GM19397 (cell line): Measurements from ENCODE around the gene FLT3LG.
"Not testable (repeated sequence)": the region's sequence is repeated elsewhere in the genome, so short reads cannot be mapped to it uniquely, and the experiment has no call there.

Source experiments
- ATAC-seq: cut with Tn5 transposase; IDR thresholded peaks from one replicate; pipeline ENCODE4 v1.9.1; 2021; ENCODE audit warnings: mild to moderate bottlenecking, moderate library complexity; ENCODE audit not compliant: unreplicated experiment

Gene FLT3LG

DNA sequence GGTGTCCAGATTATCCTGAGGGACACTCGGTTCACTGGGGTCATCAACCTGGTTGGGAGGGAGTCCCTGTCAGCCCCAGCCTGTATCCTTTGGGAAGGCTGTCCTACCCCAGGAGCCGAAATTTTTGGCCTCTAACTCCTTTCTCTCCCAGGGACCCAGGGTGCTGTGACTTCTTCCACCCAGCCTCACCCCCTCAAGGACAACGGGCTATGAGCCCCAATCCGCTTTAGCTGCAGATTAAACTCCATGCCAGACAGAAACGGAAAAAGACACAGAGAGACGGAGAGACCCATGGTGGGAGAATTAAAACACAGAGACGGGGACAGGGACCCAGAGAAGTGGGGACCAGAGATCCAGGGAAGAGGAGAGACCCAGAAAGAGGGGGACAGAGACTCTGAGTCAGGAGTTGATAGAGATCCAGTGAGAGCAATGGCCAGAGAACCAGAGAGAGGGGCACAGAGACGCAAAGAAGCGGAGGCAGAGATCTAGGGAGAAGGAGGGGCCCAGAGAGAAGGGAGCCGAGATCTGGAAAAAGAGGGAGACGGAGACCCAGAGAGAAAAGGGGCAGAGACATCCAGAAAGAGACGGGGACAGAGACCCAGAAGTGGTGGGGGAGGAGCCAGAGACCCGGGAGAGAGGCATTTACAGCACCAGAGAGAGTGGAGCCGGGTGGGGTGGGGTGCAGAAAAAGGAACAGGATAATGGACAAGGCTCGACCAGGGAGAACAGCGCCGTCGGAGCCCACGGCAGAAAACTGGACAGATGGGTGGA is 33.4 kb upstream of the FLT3LG start:
- no peak for ATAC-seq

DNA sequence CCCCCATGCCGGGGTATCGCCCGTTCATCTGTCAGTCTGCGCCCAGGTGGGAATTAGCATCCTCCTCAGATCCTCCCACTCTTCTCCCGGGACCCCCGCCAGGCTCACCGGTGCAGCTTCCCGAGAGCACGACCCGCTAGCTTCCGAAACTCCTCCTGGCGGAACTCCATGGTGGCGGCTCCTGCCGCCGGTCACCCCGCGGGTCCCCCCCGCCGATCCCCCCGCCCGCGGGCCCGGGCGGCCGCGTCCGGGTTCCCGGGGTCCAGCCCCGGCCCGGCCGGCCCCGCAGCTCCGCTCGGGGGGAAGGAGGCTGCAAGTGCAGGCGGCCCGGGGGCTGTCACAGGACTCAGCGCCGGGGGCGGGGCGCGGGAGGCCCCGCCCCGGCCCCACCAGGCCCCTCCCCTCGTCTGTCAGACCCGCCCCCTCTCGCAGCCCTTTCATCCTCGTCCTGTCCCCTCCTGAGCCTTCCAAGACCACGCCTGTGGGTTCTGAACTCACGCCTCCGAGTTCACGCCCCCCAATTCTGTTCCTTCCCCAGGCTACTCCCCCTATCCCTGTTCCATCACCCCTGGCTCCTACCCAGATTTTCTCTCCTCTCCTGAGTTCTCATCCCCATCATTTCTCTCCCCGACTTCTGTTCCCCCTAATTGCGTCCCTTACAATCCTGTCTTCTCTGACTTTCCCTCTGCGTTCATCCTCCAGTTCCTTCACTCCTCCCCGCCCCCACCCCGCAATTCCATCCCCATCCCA is 32.6 kb upstream of the FLT3LG start, which contains the start of gene SLC17A7:
SLC17A7 (minus strand) TSS at position 318 of the 750 bp plus-strand sequence; CDS start at position 170, 148 bp downstream.
- ATAC-seq = no peak

DNA sequence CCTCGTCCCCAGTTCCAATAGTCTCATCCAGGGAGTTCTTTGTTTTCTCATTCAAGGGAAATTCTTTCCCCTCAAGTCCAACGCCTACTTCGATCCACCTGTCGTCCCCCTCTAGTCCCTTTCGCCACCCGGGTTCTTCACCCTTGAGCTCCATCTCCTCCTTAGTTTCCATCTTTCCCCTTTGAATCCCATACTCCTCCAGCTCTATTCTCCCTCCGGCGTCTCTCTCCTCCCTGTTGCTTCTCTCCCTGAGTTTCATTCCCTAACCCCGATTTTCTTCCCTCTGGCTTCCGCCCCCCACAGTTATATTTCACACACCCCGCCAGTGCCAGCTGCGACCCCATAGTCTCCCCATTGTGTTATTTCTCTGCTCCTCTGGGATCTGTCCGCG is 32.1 kb upstream of the FLT3LG start:
- ATAC-seq = no peak

DNA sequence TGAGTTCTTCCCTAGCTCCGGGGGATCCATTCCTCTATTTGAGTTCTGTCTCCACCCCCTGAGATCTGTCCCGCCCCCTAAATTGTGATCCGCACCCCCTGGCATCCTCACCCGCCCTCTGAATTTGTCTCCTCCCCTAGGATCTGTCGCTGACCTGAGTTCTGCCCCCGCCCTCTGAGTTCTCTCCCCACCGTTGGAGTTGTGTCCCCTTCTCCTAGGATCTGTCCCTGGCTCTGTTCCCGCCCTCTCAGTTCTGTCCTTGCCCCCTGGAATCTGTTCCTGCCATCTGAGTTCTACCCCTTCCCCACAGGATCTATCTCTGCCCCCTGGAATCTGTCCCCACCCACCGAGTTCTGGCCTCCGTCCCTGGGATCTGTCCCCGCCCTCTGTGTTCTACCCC is 31.7 kb upstream of the FLT3LG start:
- no peak for ATAC-seq

DNA sequence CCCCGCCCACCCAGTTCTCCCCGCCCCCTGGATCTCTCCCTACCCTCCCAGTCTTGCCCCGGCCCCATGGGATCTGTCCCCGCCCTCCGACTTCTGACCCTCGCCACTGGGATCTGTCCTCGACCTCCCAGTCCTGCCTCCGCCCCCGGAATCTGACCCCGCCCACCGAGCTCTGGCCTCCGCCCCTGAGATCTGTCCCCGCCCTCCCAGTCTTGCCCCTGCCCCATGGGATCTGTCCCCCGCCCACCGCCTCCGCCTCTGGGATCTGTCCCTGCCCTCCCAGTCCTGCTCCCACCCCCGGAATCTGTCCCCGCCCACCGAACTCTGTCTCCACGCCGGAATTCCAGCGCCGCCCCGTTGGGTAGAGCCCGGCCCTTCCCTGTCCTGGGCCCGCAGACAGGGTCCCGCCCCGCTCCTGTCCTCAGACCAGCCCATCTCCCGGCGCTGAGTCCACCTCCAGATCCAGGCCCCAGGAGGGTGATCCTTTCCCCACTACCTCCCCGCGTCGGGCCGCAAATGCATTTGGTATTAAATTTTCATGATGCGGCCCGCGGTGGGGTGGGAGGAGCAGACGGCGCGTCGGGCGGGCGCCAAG is 31.1 kb upstream of the FLT3LG start:
- ATAC-seq = peak; percentile 10

DNA sequence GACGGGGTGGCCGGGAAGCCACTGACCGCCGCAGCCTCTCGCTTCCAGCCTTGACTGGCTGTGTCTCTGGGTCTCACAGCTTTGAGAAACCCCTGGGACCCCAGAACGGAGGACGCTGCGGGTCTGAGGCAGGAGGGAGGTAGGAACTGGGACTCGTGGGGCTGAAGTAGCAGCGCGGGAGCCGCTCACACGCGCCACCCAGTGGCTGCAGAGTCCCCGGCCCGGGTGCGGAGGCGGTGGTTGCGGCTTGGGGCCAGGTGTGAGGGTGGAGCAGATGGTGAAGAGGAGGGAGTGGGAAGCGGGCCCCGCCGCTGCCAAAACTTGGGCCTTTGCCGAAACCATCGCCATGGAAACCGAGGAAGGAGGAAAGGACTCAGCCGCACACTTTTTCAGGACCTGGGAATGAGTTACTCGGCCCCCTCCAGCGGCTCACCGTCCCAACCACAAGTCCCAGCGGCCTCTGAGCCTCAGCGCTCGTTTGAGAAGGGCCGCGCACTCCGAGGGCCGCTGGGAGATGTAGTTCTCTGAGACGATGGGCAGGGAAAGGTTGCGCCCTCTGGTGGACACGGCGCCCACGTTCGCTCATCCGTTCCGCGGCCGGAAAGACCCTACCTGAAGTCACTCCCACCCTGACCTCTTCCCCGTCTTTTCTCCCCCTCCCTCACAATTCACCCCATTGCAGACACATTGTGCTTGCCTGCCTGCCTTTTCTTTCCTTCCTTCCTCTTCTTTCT is 30.5 kb upstream of the FLT3LG start:
- peak; percentile 81 for ATAC-seq

DNA sequence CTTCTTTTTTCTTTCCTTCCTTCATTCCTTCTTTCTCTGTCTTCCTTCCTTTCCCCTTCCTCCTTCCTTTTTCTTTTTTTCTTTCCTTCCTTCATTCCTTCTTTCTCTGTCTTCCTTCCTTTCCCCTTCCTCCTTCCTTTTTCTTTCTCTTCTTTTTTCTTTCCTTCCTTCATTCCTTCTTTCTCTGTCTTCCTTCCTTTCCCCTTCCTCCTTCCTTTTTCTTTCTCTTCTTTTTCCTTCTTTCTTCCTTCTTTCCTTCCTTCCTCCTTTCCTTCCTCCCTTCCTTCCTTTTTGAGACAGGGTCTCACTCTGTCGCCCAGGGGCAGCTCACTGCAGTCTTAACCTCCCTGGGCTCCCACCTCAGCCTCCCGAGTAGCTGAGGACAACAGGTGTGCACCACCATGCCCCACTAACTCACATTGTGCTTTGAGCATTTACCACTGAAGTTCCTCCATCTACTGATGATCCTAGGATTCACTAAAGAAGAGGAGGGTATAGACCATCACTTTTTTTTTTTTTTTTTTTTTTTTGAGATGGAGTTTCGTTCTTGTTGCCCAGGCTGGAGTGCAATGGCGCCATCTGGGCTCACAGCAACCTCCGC is 29.8 kb upstream of the FLT3LG start:
- not testable (repeated sequence) for ATAC-seq

DNA sequence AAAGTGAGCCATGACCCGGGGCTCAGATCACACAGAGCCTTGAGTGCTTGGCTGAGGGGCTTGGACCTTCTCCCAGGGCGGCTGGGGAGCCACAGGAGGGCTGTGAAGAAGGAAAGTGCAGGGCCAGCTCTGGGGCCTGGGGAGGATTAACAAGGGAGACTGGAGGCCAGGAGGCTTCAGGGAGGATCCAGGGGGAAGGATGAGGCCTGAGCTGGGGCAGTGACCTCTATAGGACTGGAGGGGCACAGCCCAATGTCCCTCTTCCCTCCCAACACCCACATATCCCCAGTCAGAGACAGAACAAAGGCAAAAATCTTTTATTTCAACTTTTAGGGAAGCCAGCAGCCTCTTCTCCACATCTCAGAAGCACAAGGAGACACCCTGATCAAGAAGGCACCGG is 28.0 kb upstream of the FLT3LG start:
- no peak for ATAC-seq

DNA sequence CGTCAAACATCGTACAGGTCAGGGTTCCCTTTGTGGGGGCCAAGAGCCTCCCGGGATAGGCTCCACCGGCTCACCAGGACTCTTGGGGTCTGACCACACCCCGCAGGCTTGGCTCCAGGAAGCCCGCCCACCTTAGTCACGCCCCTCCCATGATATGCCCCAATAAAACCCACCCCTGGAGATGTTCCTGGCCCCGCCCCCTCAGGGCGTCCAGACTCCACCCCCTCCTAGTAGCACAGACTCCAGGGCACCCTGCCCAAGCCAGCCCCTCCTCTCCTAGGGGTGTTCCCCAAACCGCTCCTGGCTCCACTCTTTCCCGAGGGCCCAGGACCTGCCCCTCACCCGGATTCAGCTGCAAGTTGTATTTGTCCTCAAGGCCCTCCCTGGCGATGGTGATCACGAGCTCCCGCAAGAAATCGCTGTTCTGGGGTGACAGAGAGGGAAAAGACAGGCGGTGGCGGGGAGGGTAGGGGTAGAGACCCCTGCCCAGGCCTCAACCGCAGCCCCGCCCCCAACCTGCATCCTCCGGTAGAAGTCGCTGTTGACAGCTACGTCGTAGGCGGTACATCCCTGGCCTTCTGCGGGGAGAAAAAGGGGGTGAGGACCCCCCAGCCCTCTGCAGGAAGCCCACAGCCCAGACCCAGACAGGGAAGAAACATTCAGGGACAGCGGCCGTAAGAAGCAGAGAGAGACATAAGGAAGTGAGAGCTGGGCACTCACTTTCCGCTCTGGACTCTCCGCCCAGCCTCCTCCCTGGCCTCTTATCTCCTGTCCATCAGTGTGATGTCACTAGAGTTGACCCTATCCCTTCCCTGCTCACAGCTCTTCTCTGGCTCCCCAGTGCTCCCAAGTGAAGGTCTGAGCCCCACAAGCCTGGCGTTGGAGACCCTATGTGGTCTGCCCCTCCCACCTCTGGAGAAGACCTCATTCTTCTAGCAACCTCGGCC is 26.3 kb upstream of the FLT3LG start:
- ATAC-seq = no peak

DNA sequence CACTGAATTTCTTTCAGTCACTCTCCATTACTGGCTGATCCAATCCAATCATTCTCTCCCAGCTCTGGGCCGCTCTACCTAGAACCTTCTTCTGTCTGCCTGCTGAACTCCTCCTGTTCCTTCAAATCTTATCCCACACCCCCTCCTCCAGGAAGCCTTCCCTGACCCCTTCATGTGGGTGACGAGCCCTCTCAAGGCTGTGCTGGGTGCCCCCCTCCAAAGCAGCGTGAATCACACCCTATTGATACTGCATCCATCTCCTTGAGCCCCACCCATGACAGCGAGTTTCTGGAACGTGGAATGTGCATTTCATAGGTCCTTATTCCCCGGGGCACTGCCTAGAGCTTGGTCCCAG is 25.6 kb upstream of the FLT3LG start:
- ATAC-seq = no peak

DNA sequence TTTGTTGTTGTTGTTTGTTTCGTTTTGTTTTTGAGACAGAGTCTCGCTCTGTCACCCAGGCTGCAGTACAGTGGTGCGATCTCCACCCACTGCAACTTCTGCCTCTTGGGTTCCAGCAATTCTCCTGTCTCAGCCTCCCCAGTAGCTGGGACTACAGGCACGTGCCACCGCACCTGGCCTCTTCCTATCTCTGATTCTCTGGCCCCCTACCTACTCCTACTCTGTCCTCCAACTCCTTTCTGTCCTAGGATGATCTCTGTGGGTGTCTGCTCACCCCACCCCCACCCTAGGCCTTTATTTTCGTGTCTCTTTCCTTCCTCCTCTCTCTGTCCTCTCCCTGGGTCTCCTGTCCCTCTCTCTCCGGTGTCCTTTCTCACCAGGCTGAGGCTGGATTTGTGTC is 23.6 kb upstream of the FLT3LG start:
- ATAC-seq = no peak

DNA sequence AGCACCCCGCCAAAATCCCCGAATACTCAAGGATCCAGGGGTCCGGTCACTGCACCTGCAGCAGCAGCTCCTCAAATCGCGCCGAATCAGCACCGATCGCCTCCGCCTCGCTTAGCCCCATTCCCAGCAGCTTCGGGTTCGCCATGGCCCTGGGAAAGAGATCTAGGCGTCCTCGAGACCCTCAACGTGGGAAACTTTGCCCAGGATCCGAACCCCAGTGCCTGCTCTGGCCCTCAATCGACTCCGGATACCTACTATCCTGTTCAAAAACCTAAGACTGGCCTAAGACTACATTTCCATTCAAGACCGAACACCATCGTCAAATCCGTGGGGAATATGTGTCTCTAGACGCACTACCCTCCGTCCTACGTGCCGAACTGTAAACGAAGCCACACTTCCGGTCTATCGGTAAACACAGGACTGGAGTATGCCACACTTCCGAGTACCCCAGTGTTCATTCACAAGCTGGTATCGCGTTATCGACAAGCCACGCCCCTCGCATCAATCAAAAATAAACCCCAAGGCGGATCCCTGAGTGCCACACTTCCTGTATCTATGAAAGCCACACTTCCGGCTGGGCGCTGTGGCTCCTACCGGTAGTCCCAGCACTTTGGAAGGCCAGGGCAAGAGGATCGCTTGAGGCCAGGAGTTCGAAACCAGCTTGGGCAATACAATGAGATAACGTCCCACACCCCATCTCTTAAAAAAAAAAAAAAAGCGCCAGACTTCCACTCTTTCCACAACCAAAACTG is 22.4 kb upstream of the FLT3LG start, which contains the start of gene PIH1D1:
PIH1D1 (minus strand) TSS at position 385 of the 752 bp plus-strand sequence; CDS start at position 145, 240 bp downstream.
- peak; percentile 51 for ATAC-seq

DNA sequence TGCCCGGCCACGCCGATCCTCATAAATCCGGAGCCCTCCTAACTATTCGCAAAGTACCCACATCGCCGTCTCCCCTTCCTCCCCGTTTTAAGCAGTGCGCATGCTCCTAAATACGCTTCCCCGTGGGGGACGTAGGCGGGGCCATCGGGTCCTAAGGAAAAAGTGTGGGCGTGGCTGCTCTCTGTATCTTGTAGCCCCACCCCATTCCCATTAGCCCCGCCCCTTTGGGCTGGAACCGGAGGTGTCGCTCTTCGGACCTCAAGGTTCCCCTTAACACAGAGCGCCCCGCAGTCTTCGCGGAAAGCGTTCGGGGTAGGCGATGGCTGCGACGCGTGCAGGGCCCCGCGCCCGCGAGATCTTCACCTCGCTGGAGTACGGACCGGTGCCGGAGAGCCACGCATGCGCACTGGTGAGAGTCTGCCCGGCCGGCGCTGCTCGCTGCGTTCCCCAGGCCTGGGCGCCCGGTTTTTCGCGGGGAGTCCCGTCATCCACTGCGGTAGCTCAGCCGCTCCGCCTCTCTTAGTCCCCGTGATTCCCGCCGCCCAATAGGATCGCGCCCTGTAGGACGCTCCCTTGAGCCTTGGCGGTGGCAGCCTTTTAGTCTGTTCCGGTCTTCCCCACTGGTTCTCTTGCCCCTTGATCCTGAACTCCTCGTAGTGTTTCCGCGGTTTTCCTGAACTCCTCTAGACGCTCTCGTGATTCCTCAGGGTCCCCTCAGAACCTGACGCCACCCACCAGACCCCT is 20.8 kb upstream of the FLT3LG start, which contains the start of gene ALDH16A1:
ALDH16A1 (plus strand) TSS at position 213 of the 744 bp plus-strand sequence; CDS start at position 320, 107 bp downstream.
- ATAC-seq = peak; percentile 86

DNA sequence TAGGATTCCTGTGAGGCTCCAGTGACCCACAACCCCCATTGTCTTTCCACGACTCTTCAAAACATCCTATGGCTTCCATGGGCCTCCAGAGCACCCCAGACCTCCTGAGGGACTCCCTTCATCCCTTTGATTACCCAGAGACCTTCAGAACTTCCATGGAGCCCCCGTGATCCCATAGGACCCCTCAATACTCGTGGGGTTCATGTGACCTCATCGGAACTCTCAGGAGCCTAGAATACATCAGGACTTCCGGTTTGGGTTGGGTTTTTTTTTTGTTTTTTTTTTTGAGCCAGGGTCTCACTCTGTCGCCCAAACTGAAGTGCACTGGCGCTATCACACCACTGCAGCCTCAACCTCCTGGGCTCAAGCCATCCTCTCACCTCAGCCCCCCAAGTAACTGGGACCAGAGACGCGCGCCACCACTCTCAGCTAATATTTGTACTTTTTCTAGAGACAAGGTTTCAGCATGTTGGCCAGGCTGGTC is 20.2 kb upstream of the FLT3LG start:
- no peak for ATAC-seq

DNA sequence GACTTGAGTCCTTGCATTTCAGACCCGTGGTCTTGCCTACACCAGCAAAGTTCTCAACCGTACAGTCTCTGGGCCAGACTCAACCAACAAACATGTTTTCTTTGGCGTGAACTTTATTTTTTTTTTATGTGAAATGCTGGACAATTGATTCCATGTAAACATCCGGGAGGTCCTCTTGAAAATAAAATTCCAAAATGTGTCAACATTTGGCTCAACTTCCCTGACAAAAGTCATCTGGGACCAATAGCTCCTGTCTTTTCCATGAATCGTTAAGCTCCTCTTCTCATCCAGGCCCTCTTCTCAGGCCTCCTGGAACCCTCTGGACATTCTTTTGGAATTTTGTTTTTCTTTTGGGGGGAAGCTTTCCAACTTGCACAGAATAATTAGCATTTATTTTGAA is 18.2 kb upstream of the FLT3LG start:
- no peak for ATAC-seq

DNA sequence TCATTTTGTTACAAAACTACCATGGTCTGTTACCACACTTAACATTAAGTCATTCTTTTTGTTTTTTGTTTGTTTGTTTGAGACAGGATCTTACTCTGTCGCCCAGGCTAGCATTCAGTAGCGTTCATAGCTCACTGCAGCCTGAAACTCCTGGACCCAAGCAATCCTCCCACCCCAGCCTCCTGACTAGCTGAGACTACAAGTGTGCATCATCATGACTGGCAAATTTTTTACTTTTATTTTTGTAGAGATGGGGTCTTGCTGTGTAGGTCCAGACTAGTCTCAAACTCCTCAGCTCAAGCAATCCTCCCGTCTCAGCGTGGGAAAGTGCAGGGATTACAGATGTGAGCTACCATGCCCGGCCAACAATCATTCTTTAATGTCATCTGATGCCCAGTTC is 17.7 kb upstream of the FLT3LG start:
- ATAC-seq = no peak

DNA sequence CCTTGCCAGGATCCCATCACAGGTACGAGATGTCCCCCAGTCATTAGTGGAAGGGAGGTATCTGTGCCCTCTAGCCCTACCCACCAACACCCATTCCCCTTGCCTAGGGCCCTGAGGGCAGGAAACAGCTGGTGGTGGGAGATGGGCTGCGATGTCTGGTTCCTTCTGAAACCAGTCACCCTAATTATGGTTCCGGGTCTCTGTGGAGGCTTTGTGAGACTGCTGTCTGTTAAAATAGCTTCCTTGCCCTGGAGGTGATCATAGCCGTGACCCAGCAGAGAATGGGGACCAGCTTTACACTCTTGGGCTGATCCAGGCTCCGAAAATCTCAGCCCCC is 15.5 kb upstream of the FLT3LG start:
- no peak for ATAC-seq

DNA sequence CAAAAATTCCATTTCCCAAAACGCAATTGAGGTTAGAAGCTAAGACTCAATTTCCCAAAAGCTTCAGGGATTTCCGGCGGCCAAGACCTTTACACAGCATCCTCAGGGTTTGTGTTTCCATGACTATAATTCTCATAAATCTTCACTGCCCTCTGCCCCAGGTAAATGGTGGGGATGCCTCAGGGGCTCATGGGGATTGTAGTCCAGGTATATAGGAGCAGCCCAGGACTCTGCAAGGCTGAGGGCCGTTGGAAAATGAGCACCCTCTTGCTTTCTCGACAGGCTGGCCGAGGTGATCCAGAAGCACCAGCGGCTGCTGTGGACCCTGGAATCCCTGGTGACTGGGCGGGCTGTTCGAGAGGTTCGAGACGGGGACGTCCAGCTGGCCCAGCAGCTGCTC is 14.6 kb upstream of the FLT3LG start:
- no peak for ATAC-seq
